SH-SY5Y (cell line): ENCODE results near the gene BAIAP2.

Source experiments
- GATA2 ChIP-seq: IDR thresholded peaks from 2 replicates; pipeline ENCODE4 v1.6.1; 2011; ENCODE audit warnings: mild to moderate bottlenecking, low read depth, low read length
- GATA3 ChIP-seq: IDR thresholded peaks from 2 replicates; pipeline ENCODE4 v1.6.1; 2011; ENCODE audit warnings: low read depth, mild to moderate bottlenecking, low read length, moderate library complexity

GRCh38 chr17:81049973-81050551 is 15.1 kb downstream of the BAIAP2 start:
- TF ChIP-seq GATA2 (no peak), GATA3 (no peak)
